ENCODE data around the gene LHFPL2. TPM values are rescaled to one million over a fixed set of nuclear protein-coding genes. Genes with fewer than 3 reads are reported as not detected.
"Not testable (repeated sequence)": the region's sequence is repeated elsewhere in the genome, so short reads cannot be mapped to it uniquely, and the experiment has no call there.

LHFPL2 gene
- total and polyA plus RNA-seq, 10 donors = 4.8 to 14.6 (median 9.3) TPM

GRCh38 chr5:78679905-78680304, 31.3 kb upstream of the LHFPL2 start:
- 92 to 97% (median 94%) methylated on average over 5 of the region's 5 CpGs for WGBS, 5 donors
- TF ChIP-seq CTCF (IDR thresholded peaks at IDR 0.05 in 8 of 11, conservative IDR thresholded peaks at IDR 0.05 in 3 of 11) = no peak
- TF ChIP-seq POLR2AphosphoS5 (IDR thresholded peaks at IDR 0.05) = no peak
- no peak for TF ChIP-seq POLR2A (IDR thresholded peaks at IDR 0.05)

GRCh38 chr5:78677777-78678668, 29.5 kb upstream of the LHFPL2 start:
- no peak for DNase-seq
- intact Hi-C loops (cut with DNase I; ENCODE audit: low total_unique reads) = no loop called here
- no peak overlapping the region for H3K4me3 ChIP-seq
- H3K27me3 ChIP-seq (replicated peaks in 1 of 7) = peaks cover 0 to 3% (median 0%) of the 10 kb centered on the region in 7 donors
- H3K27ac ChIP-seq = no peak overlapping the region
- H3K9me3 ChIP-seq = no peaks in the 10 kb centered on the region
- H3K36me3 ChIP-seq = no peaks in the 10 kb centered on the region
- 74 to 83% (median 77%) methylated on average over 6 of the region's 6 CpGs for WGBS, 5 donors
- TF ChIP-seq CTCF (IDR thresholded peaks at IDR 0.05 in 8 of 11, conservative IDR thresholded peaks at IDR 0.05 in 3 of 11) (no peak), POLR2AphosphoS5 (IDR thresholded peaks at IDR 0.05) (no peak), POLR2A (IDR thresholded peaks at IDR 0.05) (no peak)
- H3K4me1 ChIP-seq = no peaks in the 10 kb centered on the region

More at GRCh38 chr5:78679905-78680304, 31.3 kb upstream of the LHFPL2 start:
- H3K9me3 ChIP-seq = no peaks in the 10 kb centered on the region
- intact Hi-C loops (cut with DNase I; ENCODE audit: low total_unique reads) = no loop called here
- no peak for DNase-seq
- H3K36me3 ChIP-seq = no peaks in the 10 kb centered on the region
- peaks cover 0 to 3% (median 0%) of the 10 kb centered on the region in 7 donors for H3K27me3 ChIP-seq (replicated peaks in 1 of 7)
- H3K4me1 ChIP-seq = no peaks in the 10 kb centered on the region
- no peak overlapping the region for H3K27ac ChIP-seq
- no peak overlapping the region for H3K4me3 ChIP-seq

GRCh38 chr5:78675956-78676730, 27.6 kb upstream of the LHFPL2 start:
- TF ChIP-seq POLR2AphosphoS5 (IDR thresholded peaks at IDR 0.05) (no peak), CTCF (IDR thresholded peaks at IDR 0.05 in 8 of 11, conservative IDR thresholded peaks at IDR 0.05 in 3 of 11) (no peak), POLR2A (IDR thresholded peaks at IDR 0.05) (no peak)
- no peaks in the 10 kb centered on the region for H3K4me1 ChIP-seq
- no peak for DNase-seq
- no peaks in the 10 kb centered on the region for H3K9me3 ChIP-seq
- no peaks in the 10 kb centered on the region for H3K36me3 ChIP-seq
- H3K27ac ChIP-seq = no peak overlapping the region
- H3K4me3 ChIP-seq = no peak overlapping the region
- WGBS, 5 donors = 81 to 91% (median 87%) methylated on average over 6 of the region's 6 CpGs
- no peaks in the 10 kb centered on the region for H3K27me3 ChIP-seq (replicated peaks in 1 of 7)
- intact Hi-C loops (cut with DNase I; ENCODE audit: low total_unique reads) = no loop called here

GRCh38 chr5:78673827-78674226, 25.3 kb upstream of the LHFPL2 start:
- intact Hi-C loops (cut with DNase I; ENCODE audit: low total_unique reads); DNase-seq; H3K4me3 ChIP-seq; H3K27me3 ChIP-seq (replicated peaks in 1 of 7); H3K4me1 ChIP-seq; H3K9me3 ChIP-seq; H3K36me3 ChIP-seq; H3K27ac ChIP-seq: not testable (repeated sequence)

All from spleen (tissue), 11 donors.